SK-N-MC (cell line): Measurements from ENCODE around the gene SPARCL1.

ENCODE experiments used
- EZH2 ChIP-seq: fragments of 200-600 bp; sonication (generic); IDR thresholded peaks from one replicate; pipeline ENCODE4 v1.6.1; 2017; ENCODE audit warnings: antibody characterized with exemption
- FOXP2 ChIP-seq: optimal IDR thresholded peaks from 2 replicates; pipeline ENCODE3; 2011; ENCODE audit warnings: mild to moderate bottlenecking, moderate library complexity; ENCODE audit not compliant: insufficient read depth; ENCODE audit errors: extremely low read length, control extremely low read depth
- POLR2AphosphoS5 ChIP-seq: IDR thresholded peaks from 2 replicates; pipeline ENCODE4 v1.6.1; 2012; ENCODE audit warnings: mild to moderate bottlenecking, low read depth, low read length, borderline replicate concordance

DNA sequence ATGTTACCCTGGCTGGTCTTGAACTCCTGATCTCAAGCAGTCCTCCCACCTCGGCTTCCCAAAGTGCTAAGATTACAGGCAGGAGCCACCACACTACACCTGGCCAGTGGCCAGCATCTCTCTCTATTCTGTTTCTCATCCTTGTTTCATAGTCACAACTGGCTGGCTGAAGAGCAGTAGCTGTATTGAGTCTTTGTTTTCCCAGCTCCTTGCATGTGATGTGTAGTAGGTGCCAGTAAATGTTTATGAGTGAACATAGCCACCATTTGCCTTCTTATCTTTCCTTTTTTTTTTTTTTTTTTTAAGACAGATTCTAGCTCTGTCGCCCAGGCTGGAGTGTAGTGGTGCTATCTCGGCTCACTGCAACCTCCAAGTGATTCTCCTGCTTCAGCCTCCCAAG lies 83.2 kb downstream of the SPARCL1 start:
- TF ChIP-seq EZH2 (no peak), POLR2AphosphoS5 (no peak), FOXP2 (no peak)
